Keratinocyte (primary cell): ENCODE results near the gene VSTM1.

Experiments
- CTCF ChIP-seq, 3 experiments: IDR thresholded peaks in 1 of 3; conservative IDR thresholded peaks in 1 of 3; optimal IDR thresholded peaks in 1 of 3; 2 replicates in 2 of 3; 3 replicates in 1 of 3; pipeline versions ENCODE3 to v1.5.1; 2011; ENCODE audit warnings: low read length in 3 of 3, mild to moderate bottlenecking in 3 of 3, moderate library complexity in 2 of 3, control low read depth in 1 of 3, inconsistent platforms in 1 of 3; ENCODE audit not compliant: insufficient read depth in 2 of 3; ENCODE audit errors: extremely low read depth in 1 of 3
- EZH2 ChIP-seq: IDR thresholded peaks from one replicate; pipeline ENCODE4 v1.6.1; 2012; ENCODE audit warnings: inconsistent platforms, mild to moderate bottlenecking, low read length, moderate library complexity

GRCh38 chr19:54105796-54106195 lies 42.1 kb upstream of the VSTM1 start:
- no peak for TF ChIP-seq CTCF (optimal IDR thresholded peaks at IDR 0.05 in 1 of 3, IDR thresholded peaks at IDR 0.05 in 1 of 3, conservative IDR thresholded peaks at IDR 0.05 in 1 of 3; ENCODE audit: extremely low read depth in 1 of 3, insufficient read depth in 2 of 3, low read length in 3 of 3)
- no peak for TF ChIP-seq EZH2
